Body of pancreas (tissue), 4 donors: ENCODE results near the gene ZXDC.

Source experiments
- CTCF ChIP-seq, 7 experiments: fragments of 450-650 bp in 4 of 7; fragments of 200-600 bp in 3 of 7; sonication (generic) in 3 of 7; IDR thresholded peaks; one replicate each; pipeline ENCODE4 v1.5.1; 2016 to 2019; ENCODE audit warnings: antibody characterized with exemption in 7 of 7
- POLR2A ChIP-seq, 3 donors: fragments of 450-650 bp; IDR thresholded peaks; one replicate each; pipeline ENCODE4 v1.6.1; 2016; ENCODE audit warnings: antibody characterized with exemption in 3 of 3, mild to moderate bottlenecking in 2 of 3

GRCh38 chr3:126516936-126517290 is 41.2 kb upstream of the ZXDC start:
- no peak for TF ChIP-seq CTCF (IDR thresholded peaks at IDR 0.05)
- TF ChIP-seq POLR2A (IDR thresholded peaks at IDR 0.05): no peak
